MM.1S (cell line): ENCODE results near the gene MPZ.

Experiments used
- DNase-seq: peaks from one replicate; pipeline ENCODE4 v3.0.0-alpha.2; 2015
- H2AFZ ChIP-seq: fragments of 300-600 bp; sonication (generic); 2 replicates; pipeline ENCODE4 v1.6.0; 2016; ENCODE audit warnings: antibody characterized with exemption, low read length
- H3F3A ChIP-seq: fragments of 300-600 bp; sonication (generic); 2 replicates; pipeline ENCODE4 v1.6.1; 2016; ENCODE audit warnings: mild to moderate bottlenecking, antibody characterized with exemption, low read length, moderate library complexity, mixed read lengths; ENCODE audit not compliant: insufficient read depth
- H3K27ac ChIP-seq: fragments of 300-600 bp; sonication (generic); 2 replicates; pipeline ENCODE4 v1.5.1; 2016; ENCODE audit warnings: mild to moderate bottlenecking, low read length
- H3K27me3 ChIP-seq: fragments of 300-600 bp; sonication (generic); replicated peaks from 2 replicates; pipeline ENCODE4 v1.6.0; 2016; ENCODE audit warnings: low read length; ENCODE audit not compliant: insufficient read depth
- H3K36me3 ChIP-seq: fragments of 300-600 bp; sonication (generic); replicated peaks from 2 replicates; pipeline ENCODE4 v1.6.1; 2016; ENCODE audit warnings: mild to moderate bottlenecking, low read length, mixed read lengths; ENCODE audit not compliant: insufficient read depth
- H3K4me1 ChIP-seq: fragments of 300-600 bp; sonication (generic); 2 replicates; pipeline ENCODE4 v1.6.1; 2016; ENCODE audit warnings: low read length, mixed read lengths
- H3K4me2 ChIP-seq: fragments of 300-600 bp; sonication (generic); 2 replicates; pipeline ENCODE4 v1.6.0; 2016; ENCODE audit warnings: low read depth, low read length
- H3K4me3 ChIP-seq: fragments of 300-600 bp; sonication (generic); 2 replicates; pipeline ENCODE4 v1.5.1; 2016; ENCODE audit warnings: low read length, mixed read lengths
- H3K79me2 ChIP-seq: fragments of 300-600 bp; sonication (generic); 2 replicates; pipeline ENCODE4 v1.6.1; 2016; ENCODE audit warnings: mixed run types, low read length, mixed read lengths
- H3K9ac ChIP-seq: fragments of 300-600 bp; sonication (generic); 2 replicates; pipeline ENCODE4 v1.6.1; 2016; ENCODE audit warnings: low read length, mixed read lengths
- H3K9me2 ChIP-seq: fragments of 300-600 bp; sonication (generic); replicated peaks from 2 replicates; pipeline ENCODE4 v1.6.1; 2016; ENCODE audit warnings: mild to moderate bottlenecking, low read length, mixed read lengths; ENCODE audit not compliant: insufficient read depth
- H3K9me3 ChIP-seq: fragments of 300-600 bp; sonication (generic); replicated peaks from 2 replicates; pipeline ENCODE4 v1.6.1; 2016; ENCODE audit warnings: mild to moderate bottlenecking, low read length, mixed read lengths; ENCODE audit not compliant: insufficient read depth
- H4K20me1 ChIP-seq: fragments of 300-600 bp; sonication (generic); 2 replicates; pipeline ENCODE4 v1.6.1; 2016; ENCODE audit warnings: mild to moderate bottlenecking, low read length, moderate library complexity, mixed read lengths; ENCODE audit not compliant: insufficient read depth
- EZH2 ChIP-seq: fragments of 300-600 bp; sonication (generic); optimal IDR thresholded peaks from 2 replicates; pipeline ENCODE3; 2017; ENCODE audit warnings: low read depth, mild to moderate bottlenecking, antibody characterized with exemption, low read length, mixed read lengths
- EZH2phosphoT487 ChIP-seq: fragments of 300-600 bp; sonication (generic); IDR thresholded peaks from 2 replicates; pipeline ENCODE4 v1.6.1; 2018; ENCODE audit warnings: antibody characterized with exemption, low read length
- TF ChIP-seq, protein P1 (sequence below): fragments of 300-600 bp; sonication (generic); IDR thresholded peaks from 2 replicates; pipeline ENCODE4 v1.5.1; 2016; ENCODE audit warnings: antibody characterized with exemption, low read length, mixed read lengths

The MPZ gene

DNA sequence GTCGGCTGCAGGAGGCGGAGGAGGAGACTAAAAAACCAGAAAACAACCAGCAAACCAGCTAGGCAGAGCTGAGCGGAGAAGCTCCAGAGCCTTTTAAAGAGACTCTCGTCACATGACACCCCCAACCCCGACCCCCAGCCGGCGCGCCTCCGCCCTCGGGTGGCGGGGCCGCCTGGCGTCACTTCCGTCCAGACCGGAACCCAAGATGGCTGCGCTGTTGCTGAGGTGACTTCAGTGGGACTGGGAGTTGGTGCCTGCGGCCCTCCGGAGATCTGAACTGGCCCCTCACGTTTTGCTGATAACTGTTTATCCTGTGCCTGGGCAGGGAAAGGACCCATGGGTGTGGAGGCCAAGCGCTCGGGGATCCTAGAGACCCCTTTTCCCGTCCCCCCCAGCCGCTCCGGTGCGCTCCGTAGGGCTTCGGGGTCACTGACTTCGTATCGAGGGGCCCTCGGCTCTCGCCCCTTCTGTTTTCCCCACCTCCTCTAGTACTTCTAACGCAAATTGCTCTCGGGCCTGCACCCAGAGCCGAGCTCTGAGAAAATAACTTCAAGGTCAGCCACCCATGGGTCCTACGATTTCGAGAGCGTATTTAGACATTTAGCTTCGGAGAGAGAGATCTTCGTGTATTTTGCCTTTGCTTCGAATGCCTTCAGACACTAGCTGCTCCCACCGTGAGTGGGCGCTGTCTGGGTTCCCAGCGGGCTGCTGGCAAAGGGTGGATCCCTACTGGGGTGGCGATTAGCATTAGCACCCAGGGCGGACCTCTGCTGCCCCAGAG is 4.6 kb upstream of the MPZ start, which contains the start of gene SDHC:
Gene SDHC, plus strand, starts transcription at position 181 of the 781 bp plus-strand sequence. Its CDS starts 25 bp downstream, at position 206.
- H3K79me2 ChIP-seq, result peaks cover 26% of the 10 kb centered on the region
- H4K20me1 ChIP-seq, result no peaks in the 10 kb centered on the region
- peak; percentile 95 for DNase-seq
- H3K4me3 ChIP-seq, result peak within 1 kb of the TSS; percentile 83
- no peaks in the 10 kb centered on the region for H3K27me3 ChIP-seq
- peak within 1 kb of the TSS; percentile 89 for H3K9ac ChIP-seq
- peaks cover 7% of the 10 kb centered on the region for H3F3A ChIP-seq
- peak within 1 kb of the TSS; percentile 68 for H3K27ac ChIP-seq
- no peaks in the 10 kb centered on the region for H3K9me3 ChIP-seq
- H3K9me2 ChIP-seq, result no peaks in the 10 kb centered on the region
- TF ChIP-seq, protein P1, sequence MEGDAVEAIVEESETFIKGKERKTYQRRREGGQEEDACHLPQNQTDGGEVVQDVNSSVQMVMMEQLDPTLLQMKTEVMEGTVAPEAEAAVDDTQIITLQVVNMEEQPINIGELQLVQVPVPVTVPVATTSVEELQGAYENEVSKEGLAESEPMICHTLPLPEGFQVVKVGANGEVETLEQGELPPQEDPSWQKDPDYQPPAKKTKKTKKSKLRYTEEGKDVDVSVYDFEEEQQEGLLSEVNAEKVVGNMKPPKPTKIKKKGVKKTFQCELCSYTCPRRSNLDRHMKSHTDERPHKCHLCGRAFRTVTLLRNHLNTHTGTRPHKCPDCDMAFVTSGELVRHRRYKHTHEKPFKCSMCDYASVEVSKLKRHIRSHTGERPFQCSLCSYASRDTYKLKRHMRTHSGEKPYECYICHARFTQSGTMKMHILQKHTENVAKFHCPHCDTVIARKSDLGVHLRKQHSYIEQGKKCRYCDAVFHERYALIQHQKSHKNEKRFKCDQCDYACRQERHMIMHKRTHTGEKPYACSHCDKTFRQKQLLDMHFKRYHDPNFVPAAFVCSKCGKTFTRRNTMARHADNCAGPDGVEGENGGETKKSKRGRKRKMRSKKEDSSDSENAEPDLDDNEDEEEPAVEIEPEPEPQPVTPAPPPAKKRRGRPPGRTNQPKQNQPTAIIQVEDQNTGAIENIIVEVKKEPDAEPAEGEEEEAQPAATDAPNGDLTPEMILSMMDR, result peak; percentile 70
- TF ChIP-seq EZH2phosphoT487, result no peak
- H3K4me1 ChIP-seq, result 0 out of 2 replicates have a peak, but pooled peaks cover 5% of the 10 kb centered on the region
- H3K36me3 ChIP-seq, result no peaks in the 10 kb centered on the region
- peak within 1 kb of the TSS; percentile 68 for H3K4me2 ChIP-seq
- H2AFZ ChIP-seq, result peak within 1 kb of the TSS; percentile 89

DNA sequence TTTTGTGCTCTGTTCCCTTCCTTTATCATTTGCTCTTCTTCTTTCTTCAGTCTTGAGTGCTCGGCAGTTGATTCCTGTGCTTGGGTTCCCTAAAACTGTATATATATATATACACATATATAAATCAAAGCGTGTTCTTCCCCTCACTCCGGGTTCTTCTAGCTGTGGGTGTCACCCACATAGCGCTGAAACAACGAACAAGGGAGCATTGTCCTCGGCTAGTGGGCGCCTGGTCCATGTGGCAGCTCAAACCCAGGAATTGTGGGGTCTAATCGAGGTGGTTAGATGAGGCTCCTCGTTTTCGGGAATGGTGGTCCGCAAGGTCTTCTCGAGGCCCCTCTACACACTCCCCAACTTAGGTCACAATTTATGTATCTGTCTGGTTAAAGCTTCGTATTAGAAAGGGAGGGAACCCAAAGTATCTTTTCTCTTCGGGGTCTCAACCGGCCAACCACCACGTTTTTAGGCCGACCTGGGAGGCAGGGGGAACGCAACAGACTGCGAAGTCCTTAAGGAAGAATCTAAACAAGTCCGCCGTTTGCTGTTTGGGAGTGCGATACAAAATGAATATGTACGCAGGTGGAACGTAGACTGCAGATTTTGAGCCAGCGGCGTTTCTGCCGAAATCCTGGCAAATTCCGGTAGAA is 3.9 kb upstream of the MPZ start:
- H3K4me1 ChIP-seq, result 0 out of 2 replicates have a peak, but pooled peaks cover 5% of the 10 kb centered on the region
- DNase-seq, result no peak
- TF ChIP-seq EZH2phosphoT487 (no peak), EZH2 (no peak)
- TF ChIP-seq, protein P1, result no peak
- H3K9me2 ChIP-seq, result no peaks in the 10 kb centered on the region
- no peaks in the 10 kb centered on the region for H4K20me1 ChIP-seq
- peak overlapping the region; percentile 89 for H3K9ac ChIP-seq
- no peaks in the 10 kb centered on the region for H3K9me3 ChIP-seq
- peaks cover 7% of the 10 kb centered on the region for H3F3A ChIP-seq
- H2AFZ ChIP-seq, result peak overlapping the region; percentile 89
- H3K27ac ChIP-seq, result peak overlapping the region; percentile 68; the same call in 1 of the 2 replicates
- peak overlapping the region; percentile 68 for H3K4me2 ChIP-seq
- H3K36me3 ChIP-seq, result no peaks in the 10 kb centered on the region
- no peaks in the 10 kb centered on the region for H3K27me3 ChIP-seq
- peaks cover 26% of the 10 kb centered on the region for H3K79me2 ChIP-seq
- peak overlapping the region; percentile 83 for H3K4me3 ChIP-seq

GRCh38 chr1:161311595-161312181 is 1.9 kb upstream of the MPZ start:
- H3K4me3 ChIP-seq, result no peak overlapping the region
- no peaks in the 10 kb centered on the region for H3K9me3 ChIP-seq
- TF ChIP-seq EZH2phosphoT487, result no peak
- TF ChIP-seq, protein P1, result no peak
- TF ChIP-seq EZH2, result no peak
- H3K27ac ChIP-seq, result no peak overlapping the region
- peaks cover 7% of the 10 kb centered on the region for H3F3A ChIP-seq
- H3K4me2 ChIP-seq, result no peak overlapping the region
- no peak overlapping the region for H3K9ac ChIP-seq
- 0 out of 2 replicates have a peak, but pooled peaks cover 9% of the 10 kb centered on the region for H3K4me1 ChIP-seq
- DNase-seq, result no peak
- H4K20me1 ChIP-seq, result no peaks in the 10 kb centered on the region
- H3K79me2 ChIP-seq, result peaks cover 24% of the 10 kb centered on the region
- no peaks in the 10 kb centered on the region for H3K9me2 ChIP-seq
- H3K27me3 ChIP-seq, result no peaks in the 10 kb centered on the region
- no peak overlapping the region for H2AFZ ChIP-seq
- H3K36me3 ChIP-seq, result no peaks in the 10 kb centered on the region
